ENCODE measurements around the gene MRTFA. TPM values are rescaled to one million over a fixed set of nuclear protein-coding genes. Genes with fewer than 3 reads are reported as not detected.

The MRTFA gene
- total and polyA plus RNA-seq, 4 donors = 7.5 to 22.0 (median 9.6) TPM

DNA sequence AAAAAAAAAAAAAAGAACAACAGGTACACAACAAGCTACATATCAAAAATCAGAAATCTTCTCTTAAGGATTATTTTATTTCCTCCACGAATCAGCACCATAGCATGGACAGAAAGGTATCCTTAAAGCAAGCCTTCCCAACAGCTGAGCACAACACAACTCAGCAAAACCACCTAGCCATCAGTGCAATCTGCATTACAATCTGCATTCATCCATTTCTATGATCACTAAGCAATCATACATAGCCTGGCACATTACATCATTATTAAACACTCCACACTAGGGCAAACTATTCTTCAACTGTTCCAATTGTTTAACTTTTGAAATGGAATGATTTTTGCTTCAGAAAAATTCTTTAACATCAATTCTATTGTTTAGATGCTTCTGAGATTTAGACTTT is 29.0 kb downstream of the MRTFA start (continued):
- TF ChIP-seq, protein P1, sequence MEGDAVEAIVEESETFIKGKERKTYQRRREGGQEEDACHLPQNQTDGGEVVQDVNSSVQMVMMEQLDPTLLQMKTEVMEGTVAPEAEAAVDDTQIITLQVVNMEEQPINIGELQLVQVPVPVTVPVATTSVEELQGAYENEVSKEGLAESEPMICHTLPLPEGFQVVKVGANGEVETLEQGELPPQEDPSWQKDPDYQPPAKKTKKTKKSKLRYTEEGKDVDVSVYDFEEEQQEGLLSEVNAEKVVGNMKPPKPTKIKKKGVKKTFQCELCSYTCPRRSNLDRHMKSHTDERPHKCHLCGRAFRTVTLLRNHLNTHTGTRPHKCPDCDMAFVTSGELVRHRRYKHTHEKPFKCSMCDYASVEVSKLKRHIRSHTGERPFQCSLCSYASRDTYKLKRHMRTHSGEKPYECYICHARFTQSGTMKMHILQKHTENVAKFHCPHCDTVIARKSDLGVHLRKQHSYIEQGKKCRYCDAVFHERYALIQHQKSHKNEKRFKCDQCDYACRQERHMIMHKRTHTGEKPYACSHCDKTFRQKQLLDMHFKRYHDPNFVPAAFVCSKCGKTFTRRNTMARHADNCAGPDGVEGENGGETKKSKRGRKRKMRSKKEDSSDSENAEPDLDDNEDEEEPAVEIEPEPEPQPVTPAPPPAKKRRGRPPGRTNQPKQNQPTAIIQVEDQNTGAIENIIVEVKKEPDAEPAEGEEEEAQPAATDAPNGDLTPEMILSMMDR (IDR thresholded peaks at IDR 0.05; ENCODE audit: low read depth, low read length, missing input control) = no peak
- TF ChIP-seq SP1 (IDR thresholded peaks at IDR 0.05) (no peak), JUND (IDR thresholded peaks at IDR 0.05) (no peak)

DNA sequence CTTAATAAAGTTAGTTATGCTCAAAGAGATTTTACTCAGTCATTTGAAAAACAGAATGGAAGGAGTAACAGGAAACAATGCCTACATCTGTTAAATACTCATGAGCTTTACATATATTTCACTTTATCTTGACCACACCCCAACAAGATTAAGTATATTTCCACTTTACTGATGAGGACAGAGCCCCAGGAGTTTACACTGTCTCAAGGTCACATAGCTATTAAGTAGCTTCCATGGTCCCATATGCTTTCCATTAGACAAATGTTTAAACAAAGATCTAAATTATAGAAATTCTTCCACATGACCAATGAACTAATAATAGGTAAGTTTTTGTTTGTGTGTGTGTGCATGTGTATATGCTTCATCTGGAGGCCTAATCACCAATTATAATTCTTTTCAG is 30.2 kb downstream of the MRTFA start:
- Histone ChIP-seq H3K36me3 (ENCODE audit: control insufficient read depth in 4 of 4, insufficient read depth in 3 of 4, low read depth in 1 of 4, low read length in 3 of 4) (no peaks in the 10 kb centered on the region), H3K9me3 (ENCODE audit: control insufficient read depth in 4 of 4, low read length in 3 of 4) (no peaks in the 10 kb centered on the region), H3K9ac (ENCODE audit: low read depth in 1 of 2, low read length in 2 of 2) (no peak overlapping the region), H3K27ac (ENCODE audit: low read depth in 1 of 2, low read length in 2 of 2) (no peak overlapping the region), H3K27me3 (ENCODE audit: control insufficient read depth in 4 of 4, insufficient read depth in 4 of 4, low read length in 3 of 4) (no peaks in the 10 kb centered on the region), H3K4me1 (ENCODE audit: control insufficient read depth in 4 of 4, insufficient read depth in 4 of 4, low read length in 3 of 4) (peaks cover 2 to 12% (median 7%) of the 10 kb centered on the region in 4 donors), H3K4me3 (ENCODE audit: low read depth in 1 of 3, low read length in 3 of 3) (no peak overlapping the region)
- TF ChIP-seq HNF4G (IDR thresholded peaks at IDR 0.05) (no peak), JUND (IDR thresholded peaks at IDR 0.05) (no peak), SP1 (IDR thresholded peaks at IDR 0.05) (no peak), NR2F2 (IDR thresholded peaks at IDR 0.05) (no peak), TAF1 (conservative IDR thresholded peaks at IDR 0.05) (no peak), FOXA1 (IDR thresholded peaks at IDR 0.05) (no peak), YY1 (IDR thresholded peaks at IDR 0.05) (no peak), FOXA2 (IDR thresholded peaks at IDR 0.05) (no peak), RXRA (IDR thresholded peaks at IDR 0.05) (no peak), HNF4A (conservative IDR thresholded peaks at IDR 0.05) (no peak)
- TF ChIP-seq, protein P2, sequence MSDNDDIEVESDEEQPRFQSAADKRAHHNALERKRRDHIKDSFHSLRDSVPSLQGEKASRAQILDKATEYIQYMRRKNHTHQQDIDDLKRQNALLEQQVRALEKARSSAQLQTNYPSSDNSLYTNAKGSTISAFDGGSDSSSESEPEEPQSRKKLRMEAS (IDR thresholded peaks at IDR 0.05) = no peak
- TF ChIP-seq, protein P3, sequence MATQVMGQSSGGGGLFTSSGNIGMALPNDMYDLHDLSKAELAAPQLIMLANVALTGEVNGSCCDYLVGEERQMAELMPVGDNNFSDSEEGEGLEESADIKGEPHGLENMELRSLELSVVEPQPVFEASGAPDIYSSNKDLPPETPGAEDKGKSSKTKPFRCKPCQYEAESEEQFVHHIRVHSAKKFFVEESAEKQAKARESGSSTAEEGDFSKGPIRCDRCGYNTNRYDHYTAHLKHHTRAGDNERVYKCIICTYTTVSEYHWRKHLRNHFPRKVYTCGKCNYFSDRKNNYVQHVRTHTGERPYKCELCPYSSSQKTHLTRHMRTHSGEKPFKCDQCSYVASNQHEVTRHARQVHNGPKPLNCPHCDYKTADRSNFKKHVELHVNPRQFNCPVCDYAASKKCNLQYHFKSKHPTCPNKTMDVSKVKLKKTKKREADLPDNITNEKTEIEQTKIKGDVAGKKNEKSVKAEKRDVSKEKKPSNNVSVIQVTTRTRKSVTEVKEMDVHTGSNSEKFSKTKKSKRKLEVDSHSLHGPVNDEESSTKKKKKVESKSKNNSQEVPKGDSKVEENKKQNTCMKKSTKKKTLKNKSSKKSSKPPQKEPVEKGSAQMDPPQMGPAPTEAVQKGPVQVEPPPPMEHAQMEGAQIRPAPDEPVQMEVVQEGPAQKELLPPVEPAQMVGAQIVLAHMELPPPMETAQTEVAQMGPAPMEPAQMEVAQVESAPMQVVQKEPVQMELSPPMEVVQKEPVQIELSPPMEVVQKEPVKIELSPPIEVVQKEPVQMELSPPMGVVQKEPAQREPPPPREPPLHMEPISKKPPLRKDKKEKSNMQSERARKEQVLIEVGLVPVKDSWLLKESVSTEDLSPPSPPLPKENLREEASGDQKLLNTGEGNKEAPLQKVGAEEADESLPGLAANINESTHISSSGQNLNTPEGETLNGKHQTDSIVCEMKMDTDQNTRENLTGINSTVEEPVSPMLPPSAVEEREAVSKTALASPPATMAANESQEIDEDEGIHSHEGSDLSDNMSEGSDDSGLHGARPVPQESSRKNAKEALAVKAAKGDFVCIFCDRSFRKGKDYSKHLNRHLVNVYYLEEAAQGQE (IDR thresholded peaks at IDR 0.05) = no peak
- TF ChIP-seq, protein P1 (IDR thresholded peaks at IDR 0.05; ENCODE audit: low read depth, low read length, missing input control) = no peak
- TF ChIP-seq, protein P4, sequence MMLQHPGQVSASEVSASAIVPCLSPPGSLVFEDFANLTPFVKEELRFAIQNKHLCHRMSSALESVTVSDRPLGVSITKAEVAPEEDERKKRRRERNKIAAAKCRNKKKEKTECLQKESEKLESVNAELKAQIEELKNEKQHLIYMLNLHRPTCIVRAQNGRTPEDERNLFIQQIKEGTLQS (IDR thresholded peaks at IDR 0.05) = no peak
- DNase-seq (ENCODE audit: low spot score) = no peak
